T-helper 1 cell (primary cell): ENCODE measurements around the gene CFAP46.

ENCODE experiments used
- DNase-seq, 5 donors: peaks; one replicate each; pipeline ENCODE4 v3.0.0-alpha.2; 2012 to 2020
- total RNA-seq, 4 donors: gene quantifications; one replicate each; lab custom pipeline; 2026; lab: John Stamatoyannopoulos, UW

CFAP46 gene
- 0 to 0.08 (median 0) reads per million in 4 donors for total RNA-seq

GRCh38 chr10:132942101-132943057, at the start of gene CFAP46:
TSS of gene CFAP46 (minus strand) at chr10:132942570. CDS start at chr10:132942484, 86 bp downstream.
- no peak for DNase-seq

GRCh38 chr10:132991706-132992432, 49.5 kb upstream of the CFAP46 start:
- no peak for DNase-seq

DNA sequence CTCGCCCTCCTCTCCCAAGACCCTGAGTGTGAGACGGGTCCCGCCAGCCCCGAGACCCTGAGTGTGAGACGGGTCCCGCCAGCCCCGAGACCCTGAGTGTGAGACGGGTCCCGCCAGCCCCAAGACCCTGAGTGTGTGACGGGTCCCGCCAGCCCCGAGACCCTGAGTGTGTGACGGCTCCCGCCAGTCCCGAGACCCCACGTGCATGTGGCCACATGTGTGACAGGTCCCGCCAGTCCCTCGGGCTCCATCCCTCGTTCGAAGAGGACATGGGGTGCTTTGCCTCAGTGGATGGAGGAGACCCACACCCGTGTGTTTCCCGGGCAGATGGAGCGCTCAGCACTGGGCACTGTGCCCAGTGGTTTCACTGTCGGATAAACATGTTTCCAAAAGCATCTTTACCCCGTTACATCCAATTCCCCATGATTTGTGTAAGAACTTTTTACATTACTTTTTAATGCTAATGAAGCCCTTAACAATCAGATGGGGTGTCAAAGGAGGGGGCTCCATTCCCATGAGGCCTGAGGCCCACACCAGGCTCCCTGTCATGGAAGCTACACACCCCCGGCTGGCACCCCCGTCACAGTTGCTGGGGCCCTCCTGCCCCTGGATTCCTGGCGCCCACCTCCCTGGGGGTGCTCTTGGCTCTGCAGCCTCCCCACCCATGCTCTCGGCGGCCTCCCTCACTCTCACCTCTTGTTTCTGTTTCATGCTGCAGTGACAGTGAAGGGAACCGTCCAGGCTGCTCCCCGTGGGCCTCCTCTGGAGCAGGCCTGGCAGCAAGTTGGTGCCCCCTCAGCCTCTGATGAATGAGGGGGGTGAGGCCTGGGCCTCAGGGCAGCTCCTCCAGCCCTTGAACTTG, 48.5 kb upstream of the CFAP46 start:
- DNase-seq: no peak

GRCh38 chr10:132989476-132990415, 47.4 kb upstream of the CFAP46 start:
- DNase-seq: no peak

DNA sequence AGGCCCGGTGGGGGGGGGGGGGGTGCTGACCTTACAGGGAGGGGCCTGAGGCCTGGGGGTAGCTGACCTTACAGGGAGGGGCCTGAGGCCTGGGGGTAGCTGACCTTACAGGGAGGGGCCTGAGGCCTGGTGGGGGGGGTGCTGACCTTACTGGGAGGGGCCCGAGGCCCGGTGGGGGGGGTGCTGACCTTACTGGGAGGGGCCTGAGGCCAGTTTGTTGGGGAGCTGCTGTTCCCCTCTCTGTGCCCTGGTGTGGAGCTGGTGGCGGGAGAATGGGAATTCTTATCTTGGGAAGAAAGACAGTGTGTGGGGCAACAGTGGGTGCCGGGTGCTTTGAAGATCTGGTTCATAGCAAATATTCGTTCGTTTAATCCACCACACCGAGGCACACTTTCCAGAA, 46.6 kb upstream of the CFAP46 start:
- no peak for DNase-seq

GRCh38 chr10:132987671-132988571, 45.6 kb upstream of the CFAP46 start:
- DNase-seq: no peak

GRCh38 chr10:132986978-132987377, 44.6 kb upstream of the CFAP46 start:
- no peak for DNase-seq

DNA sequence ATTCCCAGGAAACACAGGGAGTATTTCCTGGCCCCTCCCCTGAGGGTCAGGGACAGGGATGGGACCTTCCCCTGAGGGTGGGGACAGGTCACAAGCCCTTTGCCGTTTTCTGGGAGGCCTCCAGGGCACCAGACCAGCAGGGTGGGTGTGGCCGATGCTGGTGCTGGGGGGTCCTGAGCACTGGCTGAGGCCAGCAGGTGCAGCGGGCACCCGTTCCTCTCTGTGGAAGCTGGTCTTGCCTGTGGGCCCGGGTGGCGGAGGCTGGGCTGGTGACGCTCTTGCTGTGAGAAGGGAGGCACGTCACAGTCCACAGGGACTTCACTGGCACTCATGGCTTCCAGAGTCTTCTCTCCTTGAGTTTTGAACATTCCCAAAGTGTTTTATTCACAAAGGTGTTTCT, 44.2 kb upstream of the CFAP46 start:
- DNase-seq: no peak

DNA sequence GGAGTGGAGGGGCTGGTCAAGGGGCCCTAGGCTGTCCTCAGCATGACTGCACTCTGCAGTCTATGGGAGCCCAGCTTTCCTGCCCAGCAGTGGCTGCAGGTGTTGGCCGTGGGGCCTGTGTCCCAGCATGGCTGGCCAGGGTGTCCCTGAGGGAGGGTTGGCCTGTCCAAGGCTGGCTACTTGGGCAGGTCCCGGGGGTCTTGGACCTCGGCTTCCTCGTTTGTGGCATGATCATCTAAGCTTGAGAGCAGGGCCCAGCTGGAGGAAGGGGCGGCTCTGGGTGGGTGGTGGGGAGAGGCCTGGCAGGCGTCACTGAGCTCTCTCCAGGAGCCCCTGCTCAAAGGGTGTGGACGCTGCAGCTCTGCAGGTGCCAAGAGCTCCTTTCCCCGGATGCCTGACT, 43.7 kb upstream of the CFAP46 start:
- DNase-seq: no peak

- DNase-seq: no peak
Measured at GRCh38 chr10:132985546-132985900, 43.2 kb upstream of the CFAP46 start.

- no peak for DNase-seq
Measured at GRCh38 chr10:132984801-132985545, 42.6 kb upstream of the CFAP46 start.

- no peak for DNase-seq
Measured at GRCh38 chr10:132984008-132984295, 41.6 kb upstream of the CFAP46 start.

GRCh38 chr10:132983252-132984007, 41.1 kb upstream of the CFAP46 start:
- no peak for DNase-seq

GRCh38 chr10:132982301-132982989, 40.1 kb upstream of the CFAP46 start:
- no peak for DNase-seq

DNA sequence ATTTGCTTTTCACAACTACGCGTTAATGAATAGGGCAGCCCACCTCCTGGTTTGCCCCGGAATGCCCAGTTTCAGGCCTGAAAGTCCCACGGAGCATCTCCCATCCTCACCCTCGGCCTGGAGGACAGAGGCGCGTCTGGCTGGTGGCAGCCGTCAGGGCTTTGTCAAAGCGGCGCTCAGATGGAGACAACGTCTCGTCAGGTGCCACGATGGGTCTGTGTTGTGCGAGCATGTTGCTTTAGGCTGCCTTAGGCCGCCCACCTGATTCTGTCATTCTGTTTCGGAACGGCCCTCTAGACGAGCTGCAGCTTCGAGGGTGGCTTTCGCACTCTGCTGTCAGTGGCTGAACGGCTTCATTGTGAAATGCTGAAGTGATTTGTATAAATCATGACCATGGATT, 39.4 kb upstream of the CFAP46 start:
- DNase-seq: no peak

DNA sequence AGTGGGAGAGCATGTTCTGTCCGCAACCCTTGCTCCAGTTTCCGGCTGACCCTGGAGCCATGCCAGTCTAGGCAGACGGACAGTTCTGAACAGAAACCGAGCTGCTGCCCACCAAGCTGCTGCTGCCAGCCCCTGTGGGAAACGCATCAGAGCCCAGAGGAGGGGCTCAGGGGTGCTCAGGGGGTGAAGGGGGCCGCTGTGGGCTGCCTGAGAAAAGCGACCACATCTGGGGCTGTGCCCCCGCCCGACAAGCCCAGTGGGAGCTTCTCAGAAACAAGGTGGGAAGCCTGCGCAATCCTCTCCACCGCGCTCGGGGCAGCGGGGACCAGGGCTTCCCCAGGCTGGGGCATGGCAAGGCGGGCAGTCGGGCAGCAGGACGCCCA, 38.8 kb upstream of the CFAP46 start:
- no peak for DNase-seq

DNA sequence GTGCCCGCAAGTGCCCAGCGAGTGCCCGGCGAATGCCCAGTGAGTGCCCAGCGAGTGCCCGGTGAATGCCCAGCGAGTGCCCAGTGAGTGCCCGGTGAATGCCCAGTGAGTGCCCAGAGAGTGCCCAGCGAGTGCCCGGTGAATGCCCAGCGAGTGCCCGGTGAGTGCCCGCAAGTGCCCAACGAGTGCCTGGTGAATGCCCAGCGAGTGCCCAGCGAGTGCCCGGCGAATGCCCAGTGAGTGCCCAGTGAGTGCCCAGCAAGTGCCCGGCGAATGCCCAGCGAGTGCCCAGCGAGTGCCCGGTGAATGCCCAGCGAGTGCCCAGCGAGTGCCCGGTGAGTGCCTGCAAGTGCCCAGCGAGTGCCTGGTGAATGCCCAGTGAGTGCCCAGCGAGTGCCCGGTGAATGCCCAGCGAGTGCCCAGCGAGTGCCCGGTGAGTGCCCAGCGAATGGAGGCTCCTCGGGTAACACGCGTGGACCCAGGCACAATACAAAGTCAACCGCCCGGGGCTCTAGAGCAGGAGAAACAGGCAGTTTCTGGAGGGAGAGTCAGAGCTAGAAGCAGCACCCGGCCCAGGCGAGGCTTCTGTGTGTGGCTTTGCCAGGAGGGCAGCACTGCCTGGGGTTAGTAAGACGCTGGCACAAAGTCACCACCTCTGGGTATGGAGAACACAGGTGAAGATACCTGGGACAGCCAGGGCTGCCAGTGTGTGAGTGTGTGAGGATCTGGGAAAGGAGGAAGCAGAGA, 38.2 kb upstream of the CFAP46 start:
- no peak for DNase-seq
